ENCODE results near the gene EML2.
"Not testable (repeated sequence)": the region's sequence is repeated elsewhere in the genome, so short reads cannot be mapped to it uniquely, and the experiment has no call there.

EML2 gene, protein sequence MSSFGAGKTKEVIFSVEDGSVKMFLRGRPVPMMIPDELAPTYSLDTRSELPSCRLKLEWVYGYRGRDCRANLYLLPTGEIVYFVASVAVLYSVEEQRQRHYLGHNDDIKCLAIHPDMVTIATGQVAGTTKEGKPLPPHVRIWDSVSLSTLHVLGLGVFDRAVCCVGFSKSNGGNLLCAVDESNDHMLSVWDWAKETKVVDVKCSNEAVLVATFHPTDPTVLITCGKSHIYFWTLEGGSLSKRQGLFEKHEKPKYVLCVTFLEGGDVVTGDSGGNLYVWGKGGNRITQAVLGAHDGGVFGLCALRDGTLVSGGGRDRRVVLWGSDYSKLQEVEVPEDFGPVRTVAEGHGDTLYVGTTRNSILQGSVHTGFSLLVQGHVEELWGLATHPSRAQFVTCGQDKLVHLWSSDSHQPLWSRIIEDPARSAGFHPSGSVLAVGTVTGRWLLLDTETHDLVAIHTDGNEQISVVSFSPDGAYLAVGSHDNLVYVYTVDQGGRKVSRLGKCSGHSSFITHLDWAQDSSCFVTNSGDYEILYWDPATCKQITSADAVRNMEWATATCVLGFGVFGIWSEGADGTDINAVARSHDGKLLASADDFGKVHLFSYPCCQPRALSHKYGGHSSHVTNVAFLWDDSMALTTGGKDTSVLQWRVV
- 43.7 to 118 (median 60.1) reads per million in 9 experiments for total RNA-seq

DNA sequence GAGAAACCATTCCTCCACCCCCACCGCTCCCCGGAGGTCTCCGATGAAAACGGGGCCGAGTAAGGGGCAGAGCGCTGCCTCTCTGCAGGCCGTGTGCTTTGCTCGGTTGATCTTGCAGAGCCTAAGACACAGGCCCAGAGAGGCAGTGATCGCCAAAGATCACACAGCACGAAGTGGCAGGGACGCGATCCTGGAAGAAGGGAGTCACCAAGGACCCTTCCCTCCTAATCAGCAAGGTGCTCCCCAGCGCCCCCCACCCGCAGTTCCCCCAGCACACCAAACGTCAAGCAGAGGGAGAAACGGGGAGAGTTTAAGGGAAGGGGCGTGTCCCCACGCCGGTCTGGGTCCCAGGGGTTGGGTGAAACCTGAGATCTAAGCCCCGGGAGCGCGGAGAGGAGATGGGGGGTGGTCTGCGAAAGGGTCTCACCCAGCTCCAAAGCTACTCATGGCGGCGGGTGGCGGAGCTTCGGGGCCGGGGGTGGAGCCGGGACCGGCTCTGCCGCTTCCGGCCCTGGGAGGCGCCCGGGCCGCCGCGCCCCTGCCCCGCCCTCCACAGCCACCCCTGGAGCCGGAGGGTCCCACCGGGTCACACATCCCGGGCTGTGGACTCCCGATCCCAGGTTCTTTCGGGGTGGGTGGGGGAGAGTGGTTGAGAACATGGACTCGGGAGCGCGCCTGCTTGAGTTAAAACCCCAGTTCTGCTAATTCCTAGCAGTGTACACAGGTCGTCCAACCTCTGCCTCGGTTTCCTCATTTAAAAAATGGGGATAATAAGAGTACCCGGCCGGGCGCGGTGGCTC lies at the start of gene EML2:
Gene EML2 (minus strand): TSS at position 468 of the 800 bp plus-strand sequence. CDS start 21 bp downstream, at position 447.
- Mint-ChIP-seq H3K9me3 (no peaks in the 10 kb centered on the region), H3K4me1 (ENCODE audit: low read depth in 2 of 2) (peaks cover 33 to 40% of the 10 kb centered on the region in 2 donors), H3K27ac (peak within 1 kb of the TSS; percentile 91 to 94), H3K36me3 (ENCODE audit: insufficient read depth) (peaks cover 32% of the 10 kb centered on the region), H3K4me3 (peak within 1 kb of the TSS; percentile 96 to 97), H3K27me3 (no peaks in the 10 kb centered on the region)
- DNase-seq (peak; percentile 16 to 30 (median 18)), ATAC-seq (replicated peaks) (no peak)

DNA sequence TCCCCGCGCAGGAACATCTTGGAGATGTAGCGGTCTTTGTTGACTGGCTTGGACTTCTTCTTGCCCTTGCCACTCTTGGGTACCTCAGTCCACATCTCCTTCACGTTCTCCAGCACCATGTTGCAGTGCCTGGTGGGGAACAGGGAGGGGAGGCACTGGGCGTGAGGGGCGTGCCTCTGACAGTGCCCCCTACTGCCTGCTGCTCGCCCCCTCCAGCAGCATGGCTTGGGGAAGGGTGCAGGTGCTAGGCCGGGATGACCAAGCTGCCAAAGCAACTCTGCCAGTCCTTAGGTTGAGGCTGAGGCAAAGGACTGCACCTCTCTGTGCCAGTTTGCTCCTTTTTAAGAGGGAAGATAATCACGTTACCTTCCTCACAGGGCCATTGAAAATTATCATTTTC lies 48.4 kb upstream of the EML2 start:
- H3K4me3 Mint-ChIP-seq, result no peak overlapping the region
- H3K4me1 Mint-ChIP-seq (ENCODE audit: low read depth in 2 of 2), result peaks cover 11 to 14% of the 10 kb centered on the region in 2 donors
- H3K36me3 Mint-ChIP-seq (ENCODE audit: insufficient read depth), result peaks cover 59% of the 10 kb centered on the region

DNA sequence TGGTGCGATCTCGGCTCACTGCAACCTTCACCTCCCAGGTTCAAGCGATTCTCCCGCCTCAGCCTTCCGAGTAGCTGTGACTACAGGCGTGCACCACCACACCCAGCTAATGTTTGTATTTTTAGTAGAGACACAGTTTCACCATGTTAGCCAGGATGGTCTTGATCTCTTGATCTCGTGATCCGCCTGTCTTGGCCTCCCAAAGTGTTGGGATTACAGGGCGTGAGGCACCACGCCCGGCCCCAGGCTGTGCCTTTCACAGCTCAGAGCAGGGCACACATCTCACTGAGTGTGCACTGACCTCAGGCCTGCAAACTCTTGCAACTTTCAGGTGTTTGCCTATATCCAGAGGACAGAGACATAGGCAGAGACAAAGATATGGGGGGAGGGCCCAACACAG lies 45.8 kb upstream of the EML2 start:
- H3K4me3 Mint-ChIP-seq; H3K9me3 Mint-ChIP-seq; H3K27ac Mint-ChIP-seq; ATAC-seq (replicated peaks); H3K27me3 Mint-ChIP-seq; DNase-seq: not testable (repeated sequence)
- Mint-ChIP-seq H3K36me3 (ENCODE audit: insufficient read depth) (peaks cover 48% of the 10 kb centered on the region), H3K4me1 (ENCODE audit: low read depth in 2 of 2) (peaks cover 8 to 16% of the 10 kb centered on the region in 2 donors)

More for the DNA sequence above, 48.4 kb upstream of the EML2 start:
- Mint-ChIP-seq H3K9me3 (no peaks in the 10 kb centered on the region), H3K27ac (no peak overlapping the region), H3K27me3 (no peaks in the 10 kb centered on the region)
- no peak for ATAC-seq (replicated peaks)
- DNase-seq, result no peak

DNA sequence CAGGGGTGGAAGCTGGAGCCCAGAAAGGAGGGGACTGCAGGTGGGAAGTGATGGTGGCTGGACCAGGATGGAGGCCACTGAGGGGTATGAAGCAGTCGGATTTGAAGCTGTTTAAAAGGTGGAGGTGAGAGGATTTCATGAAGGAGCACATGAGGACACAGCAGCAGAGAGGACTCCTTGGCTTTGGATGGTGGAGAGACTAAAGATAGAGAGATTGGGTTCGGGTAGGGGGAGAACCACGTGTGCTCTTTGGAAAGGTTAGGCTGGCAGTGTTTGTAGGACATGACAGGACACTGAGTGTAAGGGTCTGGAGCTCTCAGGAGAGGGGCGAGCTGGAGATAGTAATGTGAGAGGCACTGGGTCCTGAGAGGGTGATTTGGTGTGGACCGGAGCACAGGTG lies 43.7 kb upstream of the EML2 start:
- Mint-ChIP-seq H3K9me3 (no peaks in the 10 kb centered on the region), H3K27ac (no peak overlapping the region), H3K36me3 (ENCODE audit: insufficient read depth) (peaks cover 36% of the 10 kb centered on the region), H3K4me3 (no peak overlapping the region), H3K4me1 (ENCODE audit: low read depth in 2 of 2) (peaks cover 8 to 13% of the 10 kb centered on the region in 2 donors), H3K27me3 (no peaks in the 10 kb centered on the region)
- no peak for ATAC-seq (replicated peaks)
- DNase-seq, result no peak

DNA sequence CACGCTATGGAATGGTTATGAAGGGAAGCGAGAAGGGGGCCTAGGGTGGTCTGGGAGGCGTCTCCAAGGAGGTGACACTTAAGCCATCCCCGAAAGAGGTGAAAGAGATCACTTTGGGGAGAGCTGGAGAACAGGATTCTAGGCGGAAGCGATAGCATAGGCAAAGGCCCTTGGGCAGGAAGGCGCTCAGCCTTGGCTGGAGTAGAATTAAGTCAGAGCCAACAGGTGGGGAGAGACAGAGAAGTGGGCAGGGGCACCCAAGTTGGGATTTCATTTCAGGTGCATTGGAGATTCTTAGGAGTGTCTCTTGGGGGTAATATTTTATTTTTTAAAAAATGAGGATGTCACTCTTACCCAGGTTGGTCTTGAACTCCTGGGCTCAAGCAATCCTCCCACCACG lies 42.9 kb upstream of the EML2 start:
- DNase-seq (no peak), ATAC-seq (replicated peaks) (no peak)
- no peaks in the 10 kb centered on the region for H3K9me3 Mint-ChIP-seq
- no peaks in the 10 kb centered on the region for H3K27me3 Mint-ChIP-seq
- H3K27ac Mint-ChIP-seq, result peak overlapping the region in 1 of 2 donors; percentile 62
- peak overlapping the region; percentile 80 to 82 for H3K4me3 Mint-ChIP-seq
- peaks cover 14 to 19% of the 10 kb centered on the region in 2 donors for H3K4me1 Mint-ChIP-seq (ENCODE audit: low read depth in 2 of 2)
- peaks cover 30% of the 10 kb centered on the region for H3K36me3 Mint-ChIP-seq (ENCODE audit: insufficient read depth)

DNA sequence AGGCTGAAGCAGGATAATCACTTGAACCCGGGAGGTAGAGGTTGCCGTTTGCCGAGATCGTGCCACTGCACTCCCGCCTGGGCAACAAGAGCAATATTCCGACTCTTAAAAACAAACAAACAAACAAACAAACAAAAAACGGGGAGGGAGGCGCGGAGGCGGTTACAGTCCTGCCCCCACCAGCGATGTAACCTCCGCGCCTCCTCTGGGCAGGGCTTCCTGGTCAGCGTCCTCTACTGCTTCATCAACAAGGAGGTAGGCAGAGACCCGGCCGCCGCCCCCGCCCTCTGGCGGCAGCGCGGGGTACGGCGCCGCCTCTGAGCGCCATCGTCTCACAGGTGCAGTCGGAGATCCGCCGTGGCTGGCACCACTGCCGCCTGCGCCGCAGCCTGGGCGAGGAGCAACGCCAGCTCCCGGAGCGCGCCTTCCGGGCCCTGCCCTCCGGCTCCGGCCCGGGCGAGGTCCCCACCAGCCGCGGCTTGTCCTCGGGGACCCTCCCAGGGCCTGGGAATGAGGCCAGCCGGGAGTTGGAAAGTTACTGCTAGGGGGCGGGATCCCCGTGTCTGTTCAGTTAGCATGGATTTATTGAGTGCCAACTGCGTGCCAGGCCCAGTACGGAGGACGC lies 42.3 kb upstream of the EML2 start:
- Mint-ChIP-seq H3K27me3 (no peaks in the 10 kb centered on the region), H3K36me3 (ENCODE audit: insufficient read depth) (peaks cover 23% of the 10 kb centered on the region), H3K4me1 (ENCODE audit: low read depth in 2 of 2) (peaks cover 14 to 19% of the 10 kb centered on the region in 2 donors), H3K4me3 (peak overlapping the region; percentile 80 to 82), H3K9me3 (no peaks in the 10 kb centered on the region), H3K27ac (peak overlapping the region; percentile 29 to 62)
- peak; percentile 81 to 90 (median 89) for DNase-seq
- ATAC-seq (replicated peaks), result peak; percentile 87

DNA sequence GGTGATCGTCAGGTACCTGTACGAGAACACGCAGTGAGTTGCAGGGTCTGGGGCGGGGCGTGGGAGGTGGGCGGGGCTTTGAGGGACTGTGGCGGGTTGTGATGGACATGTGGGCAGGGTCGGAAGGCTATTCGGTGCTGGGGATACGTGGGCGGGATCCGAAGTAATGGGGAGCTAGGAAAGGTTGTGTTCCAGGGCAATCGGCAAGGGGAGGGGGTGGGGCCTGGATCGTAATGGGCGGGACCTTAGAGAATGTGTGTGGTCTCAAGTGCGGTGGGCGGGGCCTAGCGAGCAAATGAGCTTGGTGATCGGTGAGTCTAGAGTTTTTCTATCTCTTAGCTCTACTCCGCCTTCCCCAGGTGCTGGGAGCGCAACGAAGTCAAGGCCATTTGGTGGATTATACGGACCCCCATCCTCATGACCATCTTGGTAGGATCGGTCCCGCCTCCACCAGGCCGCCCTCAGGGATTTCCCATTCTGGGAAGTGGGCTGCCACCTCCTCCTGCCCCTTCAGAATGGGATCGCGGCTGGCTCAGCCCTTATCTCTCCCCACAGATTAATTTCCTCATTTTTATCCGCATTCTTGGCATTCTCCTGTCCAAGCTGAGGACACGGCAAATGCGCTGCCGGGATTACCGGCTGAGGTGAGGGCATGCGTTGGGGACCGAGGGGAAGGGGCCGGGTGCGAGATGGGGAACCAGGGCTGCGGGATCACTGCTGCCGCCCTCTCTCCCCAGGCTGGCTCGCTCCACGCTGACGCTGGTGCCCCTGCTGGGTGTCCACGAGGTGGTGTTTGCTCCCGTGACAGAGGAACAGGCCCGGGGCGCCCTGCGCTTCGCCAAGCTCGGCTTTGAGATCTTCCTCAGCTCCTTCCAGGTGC lies 38.4 kb upstream of the EML2 start:
- Mint-ChIP-seq H3K27me3 (peaks cover 0 to 5% of the 10 kb centered on the region in 2 donors), H3K27ac (no peak overlapping the region)
- peak; percentile 57 to 66 (median 61) for DNase-seq

GRCh38 chr19:45676851-45677263 lies 37.7 kb upstream of the EML2 start:
- peak overlapping the region; percentile 80 to 86 for H3K4me3 Mint-ChIP-seq
- H3K27me3 Mint-ChIP-seq, result peaks cover 0 to 8% of the 10 kb centered on the region in 2 donors
- ATAC-seq (replicated peaks) (peak; percentile 55), DNase-seq (peak in 2 of 3 experiments; percentile 25 to 38)
- H3K4me1 Mint-ChIP-seq (ENCODE audit: low read depth in 2 of 2), result peaks cover 16 to 17% of the 10 kb centered on the region in 2 donors
- no peak overlapping the region for H3K27ac Mint-ChIP-seq
- H3K36me3 Mint-ChIP-seq (ENCODE audit: insufficient read depth), result peaks cover 8% of the 10 kb centered on the region
- no peaks in the 10 kb centered on the region for H3K9me3 Mint-ChIP-seq

More for the DNA sequence above, 38.4 kb upstream of the EML2 start:
- peaks cover 8% of the 10 kb centered on the region for H3K36me3 Mint-ChIP-seq (ENCODE audit: insufficient read depth)
- ATAC-seq (replicated peaks), result peak; percentile 46
- no peaks in the 10 kb centered on the region for H3K9me3 Mint-ChIP-seq
- H3K4me3 Mint-ChIP-seq, result peak overlapping the region; percentile 80 to 86
- peaks cover 17 to 19% of the 10 kb centered on the region in 2 donors for H3K4me1 Mint-ChIP-seq (ENCODE audit: low read depth in 2 of 2)

DNA sequence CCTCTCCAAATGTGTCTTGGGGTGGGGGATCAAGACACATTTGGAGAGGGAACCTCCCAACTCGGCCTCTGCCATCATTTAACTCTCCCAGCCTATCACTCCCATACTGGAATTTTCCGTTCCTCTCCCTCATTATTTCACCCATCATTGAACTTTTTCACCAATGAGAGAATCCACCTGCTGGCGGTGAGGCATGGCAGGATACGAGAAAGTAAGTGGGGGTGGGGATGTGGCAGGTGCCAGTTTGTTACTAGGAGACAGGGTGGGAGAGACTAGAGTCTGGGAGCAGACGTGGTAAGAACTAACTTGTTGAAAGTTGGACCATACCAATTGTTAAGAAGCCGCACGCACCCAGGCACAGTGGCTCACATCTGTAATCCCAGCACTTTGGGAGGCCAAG lies 35.7 kb upstream of the EML2 start:
- no peak overlapping the region for H3K27ac Mint-ChIP-seq
- H3K4me3 Mint-ChIP-seq, result no peak overlapping the region
- ATAC-seq (replicated peaks), result no peak
- H3K27me3 Mint-ChIP-seq, result peaks cover 0 to 26% of the 10 kb centered on the region in 2 donors
- H3K9me3 Mint-ChIP-seq, result no peaks in the 10 kb centered on the region
- H3K36me3 Mint-ChIP-seq (ENCODE audit: insufficient read depth), result peaks cover 4% of the 10 kb centered on the region
- DNase-seq, result no peak
- peaks cover 19 to 20% of the 10 kb centered on the region in 2 donors for H3K4me1 Mint-ChIP-seq (ENCODE audit: low read depth in 2 of 2)

GRCh38 chr19:45670670-45671453 lies 31.7 kb upstream of the EML2 start:
- peak overlapping the region; percentile 62 to 64 for H3K4me3 Mint-ChIP-seq

GRCh38 chr19:45668342-45668871 lies 29.2 kb upstream of the EML2 start:
- H3K36me3 Mint-ChIP-seq (ENCODE audit: insufficient read depth), result peaks cover 6% of the 10 kb centered on the region

More at GRCh38 chr19:45670670-45671453, 31.7 kb upstream of the EML2 start:
- H3K27ac Mint-ChIP-seq, result no peak overlapping the region
- H3K9me3 Mint-ChIP-seq, result no peaks in the 10 kb centered on the region
- peaks cover 26 to 31% of the 10 kb centered on the region in 2 donors for H3K4me1 Mint-ChIP-seq (ENCODE audit: low read depth in 2 of 2)
- peaks cover 6% of the 10 kb centered on the region for H3K36me3 Mint-ChIP-seq (ENCODE audit: insufficient read depth)
- no peak for ATAC-seq (replicated peaks)
- peaks cover 0 to 39% of the 10 kb centered on the region in 2 donors for H3K27me3 Mint-ChIP-seq
- DNase-seq, result peak; percentile 34 to 40 (median 38)

More at GRCh38 chr19:45668342-45668871, 29.2 kb upstream of the EML2 start:
- Mint-ChIP-seq H3K27ac (peak overlapping the region; percentile 52 to 92), H3K27me3 (peaks cover 0 to 52% of the 10 kb centered on the region in 2 donors), H3K4me1 (ENCODE audit: low read depth in 2 of 2) (peaks cover 28 to 31% of the 10 kb centered on the region in 2 donors), H3K4me3 (peak overlapping the region; percentile 80 to 88), H3K9me3 (no peaks in the 10 kb centered on the region)
- peak; percentile 25 for ATAC-seq (replicated peaks)
- DNase-seq, result peak in 1 of 3 experiments; percentile 33

All from effector memory CD8-positive, alpha-beta T cell (primary cell).